Measurements from ENCODE around the gene MAST4.

MAST4 gene

GRCh38 chr5:66702426-66702825 is 106.2 kb downstream of the MAST4 start:
- DNase-seq (ENCODE audit: low read depth): no peak
- no peak overlapping the region for H3K4me3 ChIP-seq (ENCODE audit: low read depth, low read length)
- TF ChIP-seq CTCF (IDR thresholded peaks at IDR 0.05; ENCODE audit: insufficient read depth, low read depth, low read length, missing control alignments): no peak

- H3K4me3 ChIP-seq (ENCODE audit: low read depth, low read length): no peak overlapping the region
- no peak for DNase-seq (ENCODE audit: low read depth)
- TF ChIP-seq CTCF (IDR thresholded peaks at IDR 0.05; ENCODE audit: insufficient read depth, low read depth, low read length, missing control alignments): no peak
These were observed 108.7 kb downstream of the MAST4 start for GRCh38 chr5:66704790-66705425.

- peak; percentile 31 for DNase-seq (ENCODE audit: low read depth)
- TF ChIP-seq CTCF (IDR thresholded peaks at IDR 0.05; ENCODE audit: insufficient read depth, low read depth, low read length, missing control alignments): no peak
- H3K4me3 ChIP-seq (ENCODE audit: low read depth, low read length): no peak overlapping the region
These were observed 112.2 kb downstream of the MAST4 start for GRCh38 chr5:66708368-66708767.

GRCh38 chr5:66710557-66711088 is 114.4 kb downstream of the MAST4 start:
- no peak for TF ChIP-seq CTCF (IDR thresholded peaks at IDR 0.05; ENCODE audit: insufficient read depth, low read depth, low read length, missing control alignments)
- H3K4me3 ChIP-seq (ENCODE audit: low read depth, low read length): no peak overlapping the region
- DNase-seq (ENCODE audit: low read depth): no peak

GRCh38 chr5:66713998-66714397 is 117.8 kb downstream of the MAST4 start:
- peak; percentile 31 for DNase-seq (ENCODE audit: low read depth)
- H3K4me3 ChIP-seq (ENCODE audit: low read depth, low read length): no peak overlapping the region
- TF ChIP-seq CTCF (IDR thresholded peaks at IDR 0.05; ENCODE audit: insufficient read depth, low read depth, low read length, missing control alignments): no peak

GRCh38 chr5:66717455-66718373 is 121.5 kb downstream of the MAST4 start:
- no peak overlapping the region for H3K4me3 ChIP-seq (ENCODE audit: low read depth, low read length)
- DNase-seq (ENCODE audit: low read depth): no peak

More at GRCh38 chr5:66717455-66718373, 121.5 kb downstream of the MAST4 start:
- TF ChIP-seq CTCF (IDR thresholded peaks at IDR 0.05; ENCODE audit: insufficient read depth, low read depth, low read length, missing control alignments): no peak

Data from GM12865 (cell line).